AG04450 (cell line): Measurements from ENCODE around the gene PEX14. TPM values are rescaled to one million over a fixed set of nuclear protein-coding genes. Genes with fewer than 3 reads are reported as not detected.

Experiments
- CTCF ChIA-PET: fragments of 300-600, 350-600 bp; formaldehyde crosslinking; extraction: SDS; loops from one replicate; lab custom pipeline; 2022; ENCODE audit warnings: antibody characterized with exemption, inconsistent platforms; lab: Charles Lee
- POLR2A ChIA-PET: fragments of 350-600 bp; formaldehyde crosslinking; extraction: SDS; loops from one replicate; lab custom pipeline; 2021; ENCODE audit warnings: antibody characterized with exemption, inconsistent platforms; lab: Yijun Ruan, JAX
- DNase-seq: peaks from one replicate; pipeline ENCODE4 v3.0.0-alpha.2; 2011; ENCODE audit warnings: low read depth, low spot score
- H3K27ac ChIP-seq: one replicate; pipeline ENCODE4 v1.5.1; 2012; ENCODE audit warnings: low read depth, low read length, control low read depth
- H3K27me3 ChIP-seq: one replicate; pipeline ENCODE4 v1.6.0; 2012; ENCODE audit warnings: low read length; ENCODE audit not compliant: control insufficient read depth, insufficient read depth
- H3K4me3 ChIP-seq: 2 replicates; pipeline ENCODE4 v1.5.1; 2011; ENCODE audit warnings: mild to moderate bottlenecking, low read depth, low read length, control low read depth
- H3K9me3 ChIP-seq: 2 replicates; pipeline ENCODE4 v1.5.1; 2012; ENCODE audit warnings: low read length; ENCODE audit not compliant: control insufficient read depth, insufficient read depth
- polyA plus RNA-seq: library from polyadenylated mRNA; depleted of rRNA; stranded (reverse); fragments of >200 nt; gene quantifications from 2 replicates; pipeline ENCODE4 v1.2.3, GENCODE V29; 2011
- TF ChIP-seq, protein P1 (sequence below): IDR thresholded peaks from 2 replicates; pipeline ENCODE4 v1.5.1; 2011; ENCODE audit warnings: low read depth, low read length, control low read depth, inconsistent platforms

Gene PEX14
- polyA plus RNA-seq, 1 experiment = 6.6 TPM

DNA sequence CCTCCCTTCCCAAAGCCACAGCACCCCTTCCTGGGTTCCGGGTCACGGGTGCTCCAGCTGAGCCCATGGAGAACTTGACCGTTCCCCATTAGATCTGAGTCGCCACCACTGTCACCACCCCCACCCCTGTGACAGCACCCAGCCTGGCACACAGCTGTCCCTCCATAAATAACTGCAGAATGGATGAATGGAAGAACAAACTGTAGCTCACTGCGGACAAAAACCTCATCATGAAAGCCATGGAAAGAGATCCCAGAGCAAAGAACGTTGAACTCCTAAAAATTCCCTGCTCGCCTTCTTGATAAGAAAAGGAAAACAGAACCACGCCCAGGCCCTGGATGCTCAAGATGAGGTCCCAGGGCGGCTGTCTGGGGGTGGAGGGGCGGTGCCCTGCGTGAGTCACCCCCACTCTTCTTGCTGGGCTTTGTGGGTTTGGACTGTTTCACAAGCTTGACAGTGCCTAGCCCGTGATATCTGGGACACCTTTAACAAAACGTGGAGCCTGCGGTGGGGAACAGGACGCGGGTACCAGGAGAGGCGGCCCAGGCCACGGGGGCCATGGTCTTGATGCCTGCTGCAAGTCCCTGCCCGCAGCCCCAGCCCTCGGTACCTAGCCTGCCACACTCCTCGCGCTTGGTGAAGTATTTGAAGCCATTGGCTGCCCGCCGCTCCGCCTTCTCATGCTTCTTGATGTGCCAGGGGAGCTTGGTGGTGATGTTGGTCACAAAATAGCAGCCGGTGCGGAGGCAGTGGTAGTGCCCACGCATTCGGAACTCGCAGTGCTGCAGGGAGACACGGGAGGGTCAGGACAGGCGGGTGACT, 169.8 kb downstream of the PEX14 start:
- Histone ChIP-seq H3K27ac (no peak overlapping the region), H3K27me3 (peaks cover 6% of the 10 kb centered on the region), H3K9me3 (peaks cover 11% of the 10 kb centered on the region; the same call in 1 of the 2 replicates), H3K4me3 (no peak overlapping the region)
- no peak for DNase-seq
- TF ChIP-seq, protein P1, sequence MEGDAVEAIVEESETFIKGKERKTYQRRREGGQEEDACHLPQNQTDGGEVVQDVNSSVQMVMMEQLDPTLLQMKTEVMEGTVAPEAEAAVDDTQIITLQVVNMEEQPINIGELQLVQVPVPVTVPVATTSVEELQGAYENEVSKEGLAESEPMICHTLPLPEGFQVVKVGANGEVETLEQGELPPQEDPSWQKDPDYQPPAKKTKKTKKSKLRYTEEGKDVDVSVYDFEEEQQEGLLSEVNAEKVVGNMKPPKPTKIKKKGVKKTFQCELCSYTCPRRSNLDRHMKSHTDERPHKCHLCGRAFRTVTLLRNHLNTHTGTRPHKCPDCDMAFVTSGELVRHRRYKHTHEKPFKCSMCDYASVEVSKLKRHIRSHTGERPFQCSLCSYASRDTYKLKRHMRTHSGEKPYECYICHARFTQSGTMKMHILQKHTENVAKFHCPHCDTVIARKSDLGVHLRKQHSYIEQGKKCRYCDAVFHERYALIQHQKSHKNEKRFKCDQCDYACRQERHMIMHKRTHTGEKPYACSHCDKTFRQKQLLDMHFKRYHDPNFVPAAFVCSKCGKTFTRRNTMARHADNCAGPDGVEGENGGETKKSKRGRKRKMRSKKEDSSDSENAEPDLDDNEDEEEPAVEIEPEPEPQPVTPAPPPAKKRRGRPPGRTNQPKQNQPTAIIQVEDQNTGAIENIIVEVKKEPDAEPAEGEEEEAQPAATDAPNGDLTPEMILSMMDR = no peak
- ChIA-PET CTCF (no interaction called here), POLR2A (no interaction called here)

DNA sequence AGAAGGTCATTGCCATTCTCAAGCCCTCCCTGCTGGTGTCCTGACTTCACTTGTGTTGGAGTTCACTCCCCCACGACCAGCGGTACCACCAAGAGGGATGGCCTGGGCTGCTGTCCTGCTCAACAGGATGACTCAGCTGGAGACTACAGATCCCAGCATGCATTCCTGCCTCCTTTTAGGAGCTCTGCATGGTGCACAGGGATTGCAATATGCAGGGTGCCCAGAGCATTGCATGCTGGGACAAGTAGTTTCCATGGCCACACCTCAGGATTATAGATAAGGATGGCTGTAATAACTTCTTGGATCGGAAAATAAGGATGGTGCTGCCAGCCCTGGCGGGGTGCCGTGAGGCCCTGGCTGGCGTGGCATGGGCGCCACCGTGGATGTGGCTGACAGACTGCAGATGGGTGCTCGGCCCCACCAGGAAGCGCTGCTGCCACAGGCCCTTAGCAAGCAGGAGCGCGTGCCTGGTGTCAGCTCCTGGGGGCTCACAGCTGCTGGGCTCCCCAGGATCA, 171.7 kb downstream of the PEX14 start:
- Histone ChIP-seq H3K27me3 (peaks cover 7% of the 10 kb centered on the region), H3K27ac (no peak overlapping the region), H3K4me3 (no peak overlapping the region), H3K9me3 (peaks cover 4% of the 10 kb centered on the region; the same call in 1 of the 2 replicates)
- ChIA-PET CTCF (no interaction called here), POLR2A (no interaction called here)
- DNase-seq = peak; percentile 20
- TF ChIP-seq, protein P1 = no peak

DNA sequence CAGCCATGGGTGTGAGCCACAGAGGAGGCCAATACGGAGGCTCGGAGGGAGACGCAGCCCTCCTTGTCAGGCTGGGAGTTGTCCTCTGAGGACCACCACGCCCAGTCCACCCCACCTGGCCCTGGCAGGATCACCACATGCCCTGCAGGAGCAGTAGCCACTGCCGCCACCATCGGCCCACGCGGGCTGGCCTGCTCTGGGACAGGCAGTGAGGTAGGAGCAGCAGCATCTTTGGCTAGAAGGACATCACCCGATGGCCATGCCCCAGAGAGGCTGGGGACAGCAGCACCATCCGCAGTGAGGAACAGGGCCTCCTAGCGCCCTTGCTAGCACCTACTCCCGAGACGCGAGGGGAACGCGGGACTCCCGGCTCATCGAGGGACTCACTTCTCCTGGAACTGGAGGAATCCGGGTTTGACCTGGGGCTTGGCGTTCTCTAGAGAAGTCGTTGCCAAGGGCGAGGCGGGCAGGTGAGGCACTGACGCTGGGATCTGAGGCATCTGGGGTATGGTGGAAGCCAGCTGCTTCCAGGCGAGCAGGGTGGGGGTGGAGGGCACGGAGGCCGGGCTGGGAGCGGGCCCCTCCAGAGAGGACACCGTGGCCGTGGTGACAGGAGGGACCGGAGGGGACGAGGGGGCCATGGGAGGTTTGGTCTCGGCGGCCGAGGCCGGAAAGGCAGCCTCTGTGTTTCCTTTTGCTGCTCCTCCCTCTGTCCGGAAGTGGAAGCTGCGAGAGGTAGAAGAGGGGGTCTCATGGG, 172.8 kb downstream of the PEX14 start:
- no peak overlapping the region for H3K4me3 ChIP-seq
- TF ChIP-seq, protein P1 = no peak
- ChIA-PET CTCF (no interaction called here), POLR2A (no interaction called here)
- H3K9me3 ChIP-seq = peaks cover 4% of the 10 kb centered on the region; the same call in 1 of the 2 replicates
- no peak overlapping the region for H3K27ac ChIP-seq
- DNase-seq = no peak
- peaks cover 10% of the 10 kb centered on the region for H3K27me3 ChIP-seq

DNA sequence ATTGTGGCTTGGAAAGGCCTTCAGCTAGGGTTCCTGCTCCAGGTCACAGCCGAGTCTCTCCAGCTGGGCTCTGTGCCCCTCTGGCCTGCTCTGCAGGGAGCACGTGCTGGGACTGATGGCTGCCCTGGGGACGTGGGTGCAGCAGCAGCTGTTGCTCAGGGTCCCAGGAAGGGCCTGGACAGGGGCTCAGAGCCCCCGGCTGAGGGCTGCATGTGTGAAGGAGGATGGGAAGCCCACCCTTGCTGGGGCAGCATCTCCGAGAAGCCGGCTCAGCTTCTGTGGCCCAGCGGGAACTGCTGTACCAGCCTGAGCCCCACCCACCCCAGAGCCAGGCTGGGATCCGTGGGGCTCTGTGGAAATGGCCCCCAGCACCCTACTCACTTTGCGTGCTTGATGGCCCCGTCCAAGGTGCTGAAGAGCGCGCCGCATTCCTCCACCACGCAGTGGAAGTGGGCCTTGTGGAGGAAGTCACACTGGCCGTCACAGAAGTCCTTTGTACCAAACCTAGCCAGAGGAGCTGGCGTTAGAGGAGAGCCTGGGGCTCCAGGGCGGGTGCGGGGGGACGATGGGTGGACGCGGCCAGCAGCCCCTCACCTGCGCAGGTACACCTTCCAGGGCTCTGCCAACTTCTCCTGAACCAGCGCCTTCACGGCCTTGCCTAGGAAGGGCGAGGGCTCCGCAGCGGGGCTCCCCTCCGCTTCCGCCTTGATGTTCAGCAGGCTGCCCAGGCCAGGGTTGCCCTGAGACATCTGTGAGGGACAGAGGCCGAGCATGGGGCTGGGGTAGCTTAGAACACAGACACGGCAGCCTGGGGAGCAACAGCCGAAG, 174.2 kb downstream of the PEX14 start:
- CTCF ChIA-PET = no interaction called here
- Histone ChIP-seq H3K27ac (no peak overlapping the region), H3K4me3 (no peak overlapping the region), H3K27me3 (peaks cover 10% of the 10 kb centered on the region), H3K9me3 (peaks cover 4% of the 10 kb centered on the region; the same call in 1 of the 2 replicates)
- DNase-seq = no peak
- TF ChIP-seq, protein P1 = no peak
- POLR2A ChIA-PET = no interaction called here
